HS-27A (cell line): ENCODE measurements around the gene COL4A3.

ENCODE experiments used
- DNase-seq: peaks from one replicate; pipeline ENCODE4 v3.0.0-alpha.2; 2012; ENCODE audit warnings: low read depth, missing footprints

The COL4A3 gene

DNA sequence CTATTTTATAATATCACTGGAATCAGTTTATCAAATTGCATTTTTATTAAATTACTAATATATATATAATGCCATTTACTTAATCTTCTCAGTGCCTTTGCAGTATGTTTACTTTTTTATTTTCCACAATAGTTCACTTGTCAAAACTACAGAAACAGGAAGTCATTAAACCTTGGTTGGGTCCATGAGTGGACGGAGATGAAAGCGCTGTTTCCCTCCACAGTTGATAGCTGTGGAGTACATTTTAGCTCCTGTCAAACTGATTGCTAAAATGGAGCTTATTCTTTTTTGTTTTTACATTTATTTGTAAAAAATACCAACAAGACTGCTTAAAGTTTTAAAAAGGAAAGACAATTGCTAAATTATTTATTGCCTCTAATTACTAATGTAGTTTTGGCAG is 179.8 kb downstream of the COL4A3 start:
- no peak for DNase-seq

GRCh38 chr2:227347117-227347516 is 182.7 kb downstream of the COL4A3 start:
- no peak for DNase-seq

- DNase-seq = no peak
Observed at GRCh38 chr2:227348324-227348723, 183.9 kb downstream of the COL4A3 start.

- DNase-seq = no peak
Observed at GRCh38 chr2:227349989-227350612, 185.7 kb downstream of the COL4A3 start.

- no peak for DNase-seq
Observed at GRCh38 chr2:227351639-227352038, 187.2 kb downstream of the COL4A3 start.

GRCh38 chr2:227360351-227360750 is 195.9 kb downstream of the COL4A3 start:
- DNase-seq = no peak

DNA sequence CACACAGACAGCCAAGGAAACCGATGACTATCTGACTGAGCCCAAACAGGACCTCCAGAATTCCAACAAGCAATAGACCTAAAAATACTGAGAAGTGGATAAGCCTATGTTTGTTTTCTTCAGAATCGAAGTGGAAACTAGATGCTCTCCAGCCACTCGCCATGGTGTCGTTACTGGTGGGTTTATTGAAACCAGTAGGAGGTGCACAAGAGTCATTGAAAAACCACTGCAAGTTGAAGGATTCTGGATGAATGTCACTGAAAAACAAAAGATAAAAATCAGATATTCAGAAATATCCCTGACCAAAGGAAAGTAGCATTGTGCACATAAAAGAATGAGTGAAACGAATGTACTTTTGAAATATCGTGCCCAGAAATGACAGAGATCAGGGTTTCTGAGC is 199.3 kb downstream of the COL4A3 start:
- DNase-seq = no peak
